SU-DHL-6 (cell line): Measurements from ENCODE around the gene LRRC10B.

Experiments
- CTCF ChIP-seq: fragments of 200-600 bp; sonication (generic); IDR thresholded peaks from one replicate; pipeline ENCODE4 v1.5.1; 2017; ENCODE audit warnings: antibody characterized with exemption, mild to moderate bottlenecking, low read length, moderate library complexity; ENCODE audit not compliant: insufficient read depth, poor library complexity, severe bottlenecking
- EZH2phosphoT487 ChIP-seq: fragments of 200-600 bp; sonication (generic), shearing (Covaris generic); conservative IDR thresholded peaks from 2 replicates; pipeline ENCODE4 v1.6.1; 2018; ENCODE audit warnings: mild to moderate bottlenecking, antibody characterized with exemption, low read length, moderate library complexity, mixed read lengths

- TF ChIP-seq CTCF (no peak), EZH2phosphoT487 (no peak)
These were observed 35.1 kb upstream of the LRRC10B start for GRCh38 chr11:61473370-61474012.
